Subcutaneous abdominal adipose tissue (tissue), 5 donors: Measurements from ENCODE around the gene EFCAB8.

Experiments
- H3K27ac ChIP-seq: one replicate; pipeline ENCODE4 v1.7.0; 2013; ENCODE audit warnings: low read depth, mild to moderate bottlenecking, inconsistent platforms, low read length, moderate library complexity
- H3K27me3 ChIP-seq, 5 donors: one replicate each; pipeline ENCODE4 v1.7.0; 2013; ENCODE audit warnings: low read length in 5 of 5, inconsistent platforms in 1 of 5; ENCODE audit not compliant: control insufficient read depth in 5 of 5, insufficient read depth in 4 of 5
- H3K36me3 ChIP-seq, 5 donors: one replicate each; pipeline ENCODE4 v1.7.0; 2013; ENCODE audit warnings: low read length in 5 of 5; ENCODE audit not compliant: control insufficient read depth in 5 of 5, insufficient read depth in 5 of 5
- H3K4me1 ChIP-seq, 5 donors: one replicate each; pipeline ENCODE4 v1.7.0; 2013; ENCODE audit warnings: low read length in 5 of 5, mild to moderate bottlenecking in 3 of 5, moderate library complexity in 1 of 5; ENCODE audit not compliant: control insufficient read depth in 5 of 5, insufficient read depth in 5 of 5
- H3K4me3 ChIP-seq, 5 donors: one replicate each; pipeline ENCODE4 v1.7.0; 2013; ENCODE audit warnings: low read length in 5 of 5, low read depth in 1 of 5
- H3K9ac ChIP-seq, 5 donors: one replicate each; pipeline ENCODE4 v1.7.0; 2013; ENCODE audit warnings: low read length in 5 of 5, mild to moderate bottlenecking in 4 of 5, moderate library complexity in 3 of 5
- H3K9me3 ChIP-seq, 5 donors: one replicate each; pipeline ENCODE4 v1.7.0; 2013; ENCODE audit warnings: low read length in 5 of 5; ENCODE audit not compliant: control insufficient read depth in 5 of 5
- donor health status: healthy.
- donor health status: healthy.
- donor health status: healthy.
- donor health status: healthy.
- donor health status: healthy.

Gene EFCAB8

GRCh38 chr20:32879538-32879937, 20.8 kb downstream of the EFCAB8 start:
- Histone ChIP-seq H3K27ac (no peak overlapping the region), H3K4me3 (no peak overlapping the region), H3K9me3 (no peaks in the 10 kb centered on the region), H3K4me1 (no peaks in the 10 kb centered on the region), H3K36me3 (peaks cover 0 to 7% (median 0%) of the 10 kb centered on the region in 5 donors), H3K27me3 (no peaks in the 10 kb centered on the region), H3K9ac (no peak overlapping the region)

GRCh38 chr20:32880635-32881034, 21.9 kb downstream of the EFCAB8 start:
- no peak overlapping the region for H3K27ac ChIP-seq
- H3K27me3 ChIP-seq = no peaks in the 10 kb centered on the region
- peaks cover 0 to 7% (median 0%) of the 10 kb centered on the region in 5 donors for H3K36me3 ChIP-seq
- H3K4me3 ChIP-seq = no peak overlapping the region
- no peaks in the 10 kb centered on the region for H3K4me1 ChIP-seq
- H3K9me3 ChIP-seq = no peaks in the 10 kb centered on the region
- no peak overlapping the region for H3K9ac ChIP-seq

- Histone ChIP-seq H3K27me3 (no peaks in the 10 kb centered on the region), H3K4me3 (no peak overlapping the region), H3K27ac (no peak overlapping the region), H3K9ac (no peak overlapping the region), H3K9me3 (no peaks in the 10 kb centered on the region), H3K4me1 (no peaks in the 10 kb centered on the region), H3K36me3 (no peaks in the 10 kb centered on the region)
Measured at GRCh38 chr20:32883081-32883480, 24.4 kb downstream of the EFCAB8 start.

- Histone ChIP-seq H3K27me3 (no peaks in the 10 kb centered on the region), H3K4me3 (no peak overlapping the region), H3K9ac (no peak overlapping the region), H3K36me3 (no peaks in the 10 kb centered on the region), H3K4me1 (no peaks in the 10 kb centered on the region), H3K9me3 (no peaks in the 10 kb centered on the region), H3K27ac (no peak overlapping the region)
Measured at GRCh38 chr20:32885185-32885584, 26.5 kb downstream of the EFCAB8 start.

- H3K27ac ChIP-seq = no peak overlapping the region
- no peaks in the 10 kb centered on the region for H3K27me3 ChIP-seq
- no peaks in the 10 kb centered on the region for H3K4me1 ChIP-seq
- H3K4me3 ChIP-seq = no peak overlapping the region
- no peaks in the 10 kb centered on the region for H3K9me3 ChIP-seq
- no peak overlapping the region for H3K9ac ChIP-seq
- H3K36me3 ChIP-seq = no peaks in the 10 kb centered on the region
Measured at GRCh38 chr20:32885952-32886351, 27.2 kb downstream of the EFCAB8 start.

GRCh38 chr20:32886652-32887051, 27.9 kb downstream of the EFCAB8 start:
- Histone ChIP-seq H3K36me3 (no peaks in the 10 kb centered on the region), H3K9ac (no peak overlapping the region), H3K27me3 (no peaks in the 10 kb centered on the region), H3K9me3 (no peaks in the 10 kb centered on the region), H3K4me3 (no peak overlapping the region), H3K27ac (no peak overlapping the region), H3K4me1 (no peaks in the 10 kb centered on the region)

GRCh38 chr20:32887492-32887891, 28.8 kb downstream of the EFCAB8 start:
- H3K4me1 ChIP-seq = no peaks in the 10 kb centered on the region
- no peak overlapping the region for H3K4me3 ChIP-seq
- no peaks in the 10 kb centered on the region for H3K9me3 ChIP-seq
- no peak overlapping the region for H3K9ac ChIP-seq
- H3K27me3 ChIP-seq = no peaks in the 10 kb centered on the region
- H3K36me3 ChIP-seq = no peaks in the 10 kb centered on the region
- no peak overlapping the region for H3K27ac ChIP-seq

- no peaks in the 10 kb centered on the region for H3K4me1 ChIP-seq
- H3K9me3 ChIP-seq = no peaks in the 10 kb centered on the region
- H3K9ac ChIP-seq = no peak overlapping the region
- H3K27me3 ChIP-seq = no peaks in the 10 kb centered on the region
- no peaks in the 10 kb centered on the region for H3K36me3 ChIP-seq
- no peak overlapping the region for H3K27ac ChIP-seq
- H3K4me3 ChIP-seq = no peak overlapping the region
Measured at GRCh38 chr20:32888636-32889035, 29.9 kb downstream of the EFCAB8 start.

GRCh38 chr20:32889281-32889680, 30.6 kb downstream of the EFCAB8 start:
- no peak overlapping the region for H3K27ac ChIP-seq
- no peaks in the 10 kb centered on the region for H3K27me3 ChIP-seq
- H3K4me1 ChIP-seq = no peaks in the 10 kb centered on the region
- H3K4me3 ChIP-seq = no peak overlapping the region
- no peaks in the 10 kb centered on the region for H3K36me3 ChIP-seq
- no peaks in the 10 kb centered on the region for H3K9me3 ChIP-seq
- no peak overlapping the region for H3K9ac ChIP-seq

- no peaks in the 10 kb centered on the region for H3K9me3 ChIP-seq
- no peaks in the 10 kb centered on the region for H3K4me1 ChIP-seq
- no peaks in the 10 kb centered on the region for H3K27me3 ChIP-seq
- no peak overlapping the region for H3K4me3 ChIP-seq
- no peaks in the 10 kb centered on the region for H3K36me3 ChIP-seq
- no peak overlapping the region for H3K27ac ChIP-seq
- H3K9ac ChIP-seq = no peak overlapping the region
Measured at GRCh38 chr20:32891491-32891890, 32.8 kb downstream of the EFCAB8 start.
